Esophagus squamous epithelium (tissue), 5 donors: ENCODE measurements around the gene NFS1. TPM values are rescaled to one million over a fixed set of nuclear protein-coding genes. Genes with fewer than 3 reads are reported as not detected.

ENCODE experiments used
- DNase-seq: peaks from one replicate; lab custom pipeline; 2025; lab: John Stamatoyannopoulos, UW
- H3K27ac ChIP-seq, 4 donors: fragments of 200-600 bp; sonication (generic); one replicate each; pipeline ENCODE4 v1.5.1; 2016 to 2019; ENCODE audit warnings: mild to moderate bottlenecking in 1 of 4
- H3K27me3 ChIP-seq, 4 donors: fragments of 200-600 bp; sonication (generic); 1 replicate in 3 of 4; 2 replicates in 1 of 4; pipeline versions ENCODE4 v1.5.1 to v1.6.0; 2017 to 2021; ENCODE audit warnings: antibody characterized with exemption in 1 of 4
- H3K36me3 ChIP-seq, 3 donors: fragments of 200-600 bp; sonication (generic); one replicate each; pipeline ENCODE4 v1.5.1; 2016 to 2019
- H3K4me1 ChIP-seq, 3 donors: fragments of 200-600 bp; sonication (generic); one replicate each; pipeline ENCODE4 v1.5.1; 2017 to 2019
- H3K4me3 ChIP-seq, 4 donors: fragments of 200-600 bp; sonication (generic); 1 replicate in 3 of 4; 2 replicates in 1 of 4; pipeline ENCODE4 v1.5.1; 2016 to 2019; ENCODE audit warnings: mild to moderate bottlenecking in 2 of 4, moderate library complexity in 1 of 4
- H3K9me3 ChIP-seq, 3 donors: fragments of 200-600 bp; sonication (generic); one replicate each; pipeline ENCODE4 v1.5.1; 2016 to 2019
- POLR2A ChIP-seq, 4 donors: fragments of 450-650 bp; IDR thresholded peaks; one replicate each; pipeline ENCODE4 v1.6.1; 2017; ENCODE audit warnings: antibody characterized with exemption in 4 of 4, mild to moderate bottlenecking in 4 of 4, moderate library complexity in 3 of 4
- WGBS, 2 donors: methylation state at CpG; one replicate each; pipeline ENCODE4 v1.1.5; 2018; 5-methylcytosine and 5-hydroxymethylcytosine counted together
- intact Hi-C: fragments of 100-400 bp; cut with DNase I; formaldehyde crosslinking; loops from one replicate; pipeline ENCODE4 v1.15.0; 2022
- total RNA-seq, 4 donors: library from RNA; depleted of rRNA; stranded (reverse); fragments of >200 nt; gene quantifications; one replicate each; pipeline ENCODE4 v1.1.0, GENCODE V29; 2016
- TF ChIP-seq, protein P1 (sequence below), 6 experiments: fragments of 450-650 bp in 4 of 6; fragments of 200-600 bp in 2 of 6; sonication (generic) in 2 of 6; IDR thresholded peaks; one replicate each; pipeline ENCODE4 v1.5.1; 2016 to 2019; ENCODE audit warnings: antibody characterized with exemption in 6 of 6, mild to moderate bottlenecking in 4 of 6, moderate library complexity in 4 of 6
- donor health status: DM: yes; HTN: yes; CAD: no.

NFS1 gene
- total RNA-seq, 4 donors from 2014 or later: 16.4 to 39.9 (median 24.2) TPM

GRCh38 chr20:35721621-35722020 is 22.5 kb upstream of the NFS1 start:
- no peak for DNase-seq
- Histone ChIP-seq H3K36me3 (peaks cover 51 to 100% (median 79%) of the 10 kb centered on the region in 3 donors), H3K9me3 (no peaks in the 10 kb centered on the region), H3K4me1 (peaks cover 0 to 30% (median 0%) of the 10 kb centered on the region in 3 donors), H3K4me3 (no peak overlapping the region), H3K27ac (no peak overlapping the region), H3K27me3 (no peaks in the 10 kb centered on the region)
- TF ChIP-seq, protein P1, sequence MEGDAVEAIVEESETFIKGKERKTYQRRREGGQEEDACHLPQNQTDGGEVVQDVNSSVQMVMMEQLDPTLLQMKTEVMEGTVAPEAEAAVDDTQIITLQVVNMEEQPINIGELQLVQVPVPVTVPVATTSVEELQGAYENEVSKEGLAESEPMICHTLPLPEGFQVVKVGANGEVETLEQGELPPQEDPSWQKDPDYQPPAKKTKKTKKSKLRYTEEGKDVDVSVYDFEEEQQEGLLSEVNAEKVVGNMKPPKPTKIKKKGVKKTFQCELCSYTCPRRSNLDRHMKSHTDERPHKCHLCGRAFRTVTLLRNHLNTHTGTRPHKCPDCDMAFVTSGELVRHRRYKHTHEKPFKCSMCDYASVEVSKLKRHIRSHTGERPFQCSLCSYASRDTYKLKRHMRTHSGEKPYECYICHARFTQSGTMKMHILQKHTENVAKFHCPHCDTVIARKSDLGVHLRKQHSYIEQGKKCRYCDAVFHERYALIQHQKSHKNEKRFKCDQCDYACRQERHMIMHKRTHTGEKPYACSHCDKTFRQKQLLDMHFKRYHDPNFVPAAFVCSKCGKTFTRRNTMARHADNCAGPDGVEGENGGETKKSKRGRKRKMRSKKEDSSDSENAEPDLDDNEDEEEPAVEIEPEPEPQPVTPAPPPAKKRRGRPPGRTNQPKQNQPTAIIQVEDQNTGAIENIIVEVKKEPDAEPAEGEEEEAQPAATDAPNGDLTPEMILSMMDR (IDR thresholded peaks at IDR 0.05): no peak
- TF ChIP-seq POLR2A (IDR thresholded peaks at IDR 0.05): no peak
- intact Hi-C loops: no loop called here
- WGBS, 2 donors: 64 to 66% methylated on average over 3 of the region's 3 CpGs

DNA sequence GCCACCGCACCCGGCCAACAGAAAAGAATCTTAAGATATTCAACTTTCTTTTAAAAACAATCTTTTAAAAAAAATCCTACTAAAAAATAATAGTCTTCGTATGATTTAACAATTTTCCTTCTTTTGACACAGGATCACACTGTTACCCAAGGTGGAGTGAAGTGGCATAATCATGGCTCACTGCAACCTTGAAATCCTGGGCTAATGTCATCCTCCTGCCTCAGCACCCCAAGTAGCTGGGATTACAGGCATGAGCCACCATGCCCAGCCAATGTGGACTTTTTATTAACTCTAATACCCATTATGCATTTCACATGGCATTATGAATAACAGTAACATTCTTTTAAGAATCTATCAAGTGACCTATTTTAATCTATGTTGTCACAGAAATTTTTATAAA is 22.1 kb upstream of the NFS1 start:
- peaks cover 49 to 100% (median 78%) of the 10 kb centered on the region in 3 donors for H3K36me3 ChIP-seq
- no peak overlapping the region for H3K27ac ChIP-seq
- no peak overlapping the region for H3K4me3 ChIP-seq
- H3K27me3 ChIP-seq: no peaks in the 10 kb centered on the region
- intact Hi-C loops: no loop called here
- peaks cover 0 to 30% (median 0%) of the 10 kb centered on the region in 3 donors for H3K4me1 ChIP-seq
- DNase-seq: no peak
- no peaks in the 10 kb centered on the region for H3K9me3 ChIP-seq
- 91 to 94% methylated on average over 3 of the region's 3 CpGs for WGBS, 2 donors
- no peak for TF ChIP-seq POLR2A (IDR thresholded peaks at IDR 0.05)
- TF ChIP-seq, protein P1 (IDR thresholded peaks at IDR 0.05): no peak

- Histone ChIP-seq H3K36me3 (peaks cover 50 to 100% (median 79%) of the 10 kb centered on the region in 3 donors), H3K27ac (no peak overlapping the region), H3K27me3 (no peaks in the 10 kb centered on the region), H3K4me3 (no peak overlapping the region), H3K4me1 (peaks cover 0 to 30% (median 0%) of the 10 kb centered on the region in 3 donors), H3K9me3 (no peaks in the 10 kb centered on the region)
- intact Hi-C loops: no loop called here
- TF ChIP-seq, protein P1 (IDR thresholded peaks at IDR 0.05): no peak
- TF ChIP-seq POLR2A (IDR thresholded peaks at IDR 0.05): no peak
- WGBS, 2 donors: 87 to 88% methylated on average over 10 to 13 of the region's 13 CpGs
- no peak for DNase-seq
Observed at GRCh38 chr20:35720165-35721123, 21.3 kb upstream of the NFS1 start.

GRCh38 chr20:35719717-35720116 is 20.6 kb upstream of the NFS1 start:
- Histone ChIP-seq H3K4me1 (peaks cover 0 to 29% (median 0%) of the 10 kb centered on the region in 3 donors), H3K4me3 (no peak overlapping the region), H3K27me3 (no peaks in the 10 kb centered on the region), H3K27ac (no peak overlapping the region), H3K36me3 (peaks cover 54 to 100% (median 86%) of the 10 kb centered on the region in 3 donors), H3K9me3 (no peaks in the 10 kb centered on the region)
- DNase-seq: no peak
- no peak for TF ChIP-seq POLR2A (IDR thresholded peaks at IDR 0.05)
- TF ChIP-seq, protein P1 (IDR thresholded peaks at IDR 0.05): no peak
- 61 to 64% methylated on average over 8 of the region's 8 CpGs for WGBS, 2 donors
- intact Hi-C loops: no loop called here
